ENCODE results near the gene WNT9B. TPM values are rescaled to one million over a fixed set of nuclear protein-coding genes. Genes with fewer than 3 reads are reported as not detected.
"Not testable (repeated sequence)": the region's sequence is repeated elsewhere in the genome, so short reads cannot be mapped to it uniquely, and the experiment has no call there.

The WNT9B gene
- polyA plus RNA-seq, 1 donor from 2014 or later, result not detected

GRCh38 chr17:46916211-46916610 is 64.8 kb downstream of the WNT9B start:
- H3K4me3 Mint-ChIP-seq, result no peak overlapping the region
- H3K27me3 Mint-ChIP-seq, result peaks cover 1% of the 10 kb centered on the region
- peaks cover 4% of the 10 kb centered on the region for H3K36me3 Mint-ChIP-seq
- H3K9me3 Mint-ChIP-seq, result peaks cover 0 to 8% (median 2%) of the 10 kb centered on the region in 3 donors
- H3K4me1 Mint-ChIP-seq, result no peaks in the 10 kb centered on the region
- no peak overlapping the region for H3K27ac Mint-ChIP-seq

- peaks cover 4% of the 10 kb centered on the region for H3K36me3 Mint-ChIP-seq
- no peaks in the 10 kb centered on the region for H3K4me1 Mint-ChIP-seq
- H3K4me3 Mint-ChIP-seq, result no peak overlapping the region
- H3K27me3 Mint-ChIP-seq, result peaks cover 1% of the 10 kb centered on the region
- H3K9me3 Mint-ChIP-seq, result peaks cover 0 to 8% (median 2%) of the 10 kb centered on the region in 3 donors
- no peak overlapping the region for H3K27ac Mint-ChIP-seq
Observed at GRCh38 chr17:46916623-46917022, 65.2 kb downstream of the WNT9B start.

GRCh38 chr17:46917041-46917440 is 65.7 kb downstream of the WNT9B start:
- H3K27me3 Mint-ChIP-seq, result peaks cover 1% of the 10 kb centered on the region
- H3K36me3 Mint-ChIP-seq, result peaks cover 4% of the 10 kb centered on the region
- H3K27ac Mint-ChIP-seq, result no peak overlapping the region
- H3K9me3 Mint-ChIP-seq, result peaks cover 0 to 8% (median 2%) of the 10 kb centered on the region in 3 donors
- H3K4me1 Mint-ChIP-seq, result peaks cover 0 to 2% (median 2%) of the 10 kb centered on the region in 3 donors
- H3K4me3 Mint-ChIP-seq, result no peak overlapping the region

GRCh38 chr17:46917516-46917915 is 66.1 kb downstream of the WNT9B start:
- Mint-ChIP-seq H3K27ac (no peak overlapping the region), H3K4me1 (peaks cover 2 to 5% (median 3%) of the 10 kb centered on the region in 3 donors), H3K4me3 (no peak overlapping the region), H3K9me3 (peaks cover 0 to 8% (median 2%) of the 10 kb centered on the region in 3 donors), H3K27me3 (peaks cover 1% of the 10 kb centered on the region), H3K36me3 (peaks cover 4% of the 10 kb centered on the region)

- Mint-ChIP-seq H3K27ac (peak overlapping the region in 2 of 3 donors; percentile 43 to 96), H3K4me1 (peaks cover 24 to 39% (median 35%) of the 10 kb centered on the region in 3 donors)
Observed at GRCh38 chr17:46921962-46922361, 70.6 kb downstream of the WNT9B start.

GRCh38 chr17:46922487-46922803 is 71.1 kb downstream of the WNT9B start:
- H3K27me3 Mint-ChIP-seq, result no peaks in the 10 kb centered on the region
- peaks cover 24 to 43% (median 39%) of the 10 kb centered on the region in 3 donors for H3K4me1 Mint-ChIP-seq
- no peaks in the 10 kb centered on the region for H3K9me3 Mint-ChIP-seq
- peaks cover 2% of the 10 kb centered on the region for H3K36me3 Mint-ChIP-seq
- H3K27ac Mint-ChIP-seq, result peak overlapping the region; percentile 96 to 100 (median 99)
- H3K4me3 Mint-ChIP-seq, result peak overlapping the region; percentile 91 to 99 (median 94)

More at GRCh38 chr17:46921962-46922361, 70.6 kb downstream of the WNT9B start:
- peak overlapping the region in 3 of 4 donors; percentile 55 to 95 (median 93) for H3K4me3 Mint-ChIP-seq
- H3K27me3 Mint-ChIP-seq, H3K36me3 Mint-ChIP-seq, H3K9me3 Mint-ChIP-seq: not testable (repeated sequence)

- Mint-ChIP-seq H3K27ac (peak within 1 kb of the TSS; percentile 96 to 100 (median 99)), H3K36me3 (peaks cover 2% of the 10 kb centered on the region), H3K9me3 (no peaks in the 10 kb centered on the region), H3K4me3 (peak within 1 kb of the TSS; percentile 91 to 99 (median 94)), H3K4me1 (peaks cover 27 to 45% (median 43%) of the 10 kb centered on the region in 3 donors), H3K27me3 (no peaks in the 10 kb centered on the region)
Observed at GRCh38 chr17:46922804-46923635, 71.6 kb downstream of the WNT9B start, which contains the start of gene GOSR2. Gene GOSR2 (plus strand): TSS chr17:46923160. CDS start chr17:46923193, 33 bp downstream.

- H3K27ac Mint-ChIP-seq, result peak overlapping the region in 1 of 3 donors; percentile 63
- H3K27me3 Mint-ChIP-seq, result no peaks in the 10 kb centered on the region
- no peaks in the 10 kb centered on the region for H3K36me3 Mint-ChIP-seq
- no peaks in the 10 kb centered on the region for H3K9me3 Mint-ChIP-seq
- H3K4me1 Mint-ChIP-seq, result peaks cover 31 to 51% (median 48%) of the 10 kb centered on the region in 3 donors
- H3K4me3 Mint-ChIP-seq, result peak overlapping the region in 2 of 4 donors; percentile 56 to 95
Observed at GRCh38 chr17:46925185-46925868, 73.9 kb downstream of the WNT9B start.

GRCh38 chr17:46928467-46929261 is 77.3 kb downstream of the WNT9B start:
- Mint-ChIP-seq H3K4me1 (peaks cover 25 to 41% (median 36%) of the 10 kb centered on the region in 3 donors), H3K36me3 (peaks cover 2% of the 10 kb centered on the region), H3K27me3 (no peaks in the 10 kb centered on the region), H3K9me3 (no peaks in the 10 kb centered on the region), H3K27ac (peak overlapping the region in 1 of 3 donors; percentile 60), H3K4me3 (peak overlapping the region in 1 of 4 donors; percentile 27)

- Mint-ChIP-seq H3K27ac (peak overlapping the region in 1 of 3 donors; percentile 51), H3K4me1 (peaks cover 19 to 35% (median 29%) of the 10 kb centered on the region in 3 donors), H3K36me3 (peaks cover 4% of the 10 kb centered on the region), H3K9me3 (no peaks in the 10 kb centered on the region), H3K4me3 (no peak overlapping the region), H3K27me3 (no peaks in the 10 kb centered on the region)
Observed at GRCh38 chr17:46929413-46929812, 78.0 kb downstream of the WNT9B start.

GRCh38 chr17:46930051-46930450 is 78.7 kb downstream of the WNT9B start:
- Mint-ChIP-seq H3K36me3 (peaks cover 4% of the 10 kb centered on the region), H3K27ac (no peak overlapping the region), H3K4me1 (peaks cover 15 to 29% (median 27%) of the 10 kb centered on the region in 3 donors)

GRCh38 chr17:46931596-46931995 is 80.2 kb downstream of the WNT9B start:
- H3K9me3 Mint-ChIP-seq, result no peaks in the 10 kb centered on the region
- H3K27ac Mint-ChIP-seq, result no peak overlapping the region
- H3K4me1 Mint-ChIP-seq, result peaks cover 6 to 16% (median 15%) of the 10 kb centered on the region in 3 donors
- no peak overlapping the region for H3K4me3 Mint-ChIP-seq
- H3K36me3 Mint-ChIP-seq, result peaks cover 4% of the 10 kb centered on the region
- no peaks in the 10 kb centered on the region for H3K27me3 Mint-ChIP-seq

More at GRCh38 chr17:46930051-46930450, 78.7 kb downstream of the WNT9B start:
- Mint-ChIP-seq H3K9me3 (no peaks in the 10 kb centered on the region), H3K27me3 (no peaks in the 10 kb centered on the region), H3K4me3 (no peak overlapping the region)

GRCh38 chr17:46935658-46936266 is 84.4 kb downstream of the WNT9B start:
- peaks cover 0 to 2% (median under 1%) of the 10 kb centered on the region in 3 donors for H3K4me1 Mint-ChIP-seq
- no peak overlapping the region for H3K27ac Mint-ChIP-seq
- no peaks in the 10 kb centered on the region for H3K9me3 Mint-ChIP-seq
- no peak overlapping the region for H3K4me3 Mint-ChIP-seq
- peaks cover 4% of the 10 kb centered on the region for H3K36me3 Mint-ChIP-seq
- no peaks in the 10 kb centered on the region for H3K27me3 Mint-ChIP-seq
